Esophagus muscularis mucosa (tissue), 4 donors: ENCODE measurements around the gene PFKFB1. TPM values are rescaled to one million over a fixed set of nuclear protein-coding genes. Genes with fewer than 3 reads are reported as not detected.

Experiments used
- DNase-seq: peaks from one replicate; pipeline ENCODE4 v3.0.0-alpha.2; 2017; ENCODE audit errors: extremely low spot score
- H3K27ac ChIP-seq, 4 donors: fragments of 200-600 bp; sonication (generic); replicated peaks in 1 of 4; 1 replicate in 3 of 4; 2 replicates in 1 of 4; pipeline ENCODE4 v1.5.1; 2016 to 2019; ENCODE audit warnings: mild to moderate bottlenecking in 1 of 4
- H3K27me3 ChIP-seq, 4 donors: fragments of 200-600 bp; sonication (generic); one replicate each; pipeline versions ENCODE4 v1.5.1 to v1.6.0; 2016 to 2019
- H3K36me3 ChIP-seq, 4 donors: fragments of 200-600 bp; sonication (generic); one replicate each; pipeline ENCODE4 v1.5.1; 2016 to 2019
- H3K4me1 ChIP-seq, 4 donors: fragments of 200-600 bp; sonication (generic); one replicate each; pipeline ENCODE4 v1.5.1; 2016 to 2019
- H3K4me3 ChIP-seq, 4 donors: fragments of 200-600 bp; sonication (generic); 1 replicate in 2 of 4; 2 replicates in 2 of 4; pipeline ENCODE4 v1.5.1; 2016 to 2019; ENCODE audit warnings: mild to moderate bottlenecking in 4 of 4, moderate library complexity in 1 of 4
- H3K9me3 ChIP-seq, 4 donors: fragments of 200-600 bp; sonication (generic); 1 replicate in 3 of 4; 2 replicates in 1 of 4; pipeline ENCODE4 v1.5.1; 2016 to 2019
- EP300 ChIP-seq: sonication (generic); formaldehyde crosslinking; IDR thresholded peaks from one replicate; pipeline ENCODE4 v1.6.1; 2017; ENCODE audit warnings: antibody characterized with exemption
- POLR2A ChIP-seq: fragments of 450-650 bp; IDR thresholded peaks from one replicate; pipeline ENCODE4 v1.6.1; 2017; ENCODE audit warnings: antibody characterized with exemption, moderate library complexity, mild to moderate bottlenecking, low read depth
- POLR2AphosphoS5 ChIP-seq, 2 donors: sonication (generic); formaldehyde crosslinking; IDR thresholded peaks; one replicate each; pipeline ENCODE4 v1.6.1; 2017; ENCODE audit warnings: antibody characterized with exemption in 2 of 2
- WGBS: methylation state at CpG from one replicate; pipeline ENCODE4 v1.1.5; 2018; 5-methylcytosine and 5-hydroxymethylcytosine counted together
- intact Hi-C: fragments of 100-400 bp; cut with DNase I; formaldehyde crosslinking; loops from one replicate; pipeline ENCODE4 v1.15.1; 2023
- total RNA-seq, 4 donors: library from RNA; depleted of rRNA; stranded (reverse); fragments of >200 nt; gene quantifications; one replicate each; pipeline versions ENCODE4 v1.1.0 to v1.2.1, GENCODE V29; 2016
- TF ChIP-seq, protein P1 (sequence below), 3 experiments: fragments of 200-600 bp in 2 of 3; fragments of 450-650 bp in 1 of 3; sonication (generic) in 2 of 3; IDR thresholded peaks; one replicate each; pipeline ENCODE4 v1.5.1; 2017 to 2019; ENCODE audit warnings: antibody characterized with exemption in 3 of 3, mild to moderate bottlenecking in 2 of 3, moderate library complexity in 1 of 3

The PFKFB1 gene
- total RNA-seq, 4 donors from 2014 or later, result 0.33 TPM; not detected in 3

DNA sequence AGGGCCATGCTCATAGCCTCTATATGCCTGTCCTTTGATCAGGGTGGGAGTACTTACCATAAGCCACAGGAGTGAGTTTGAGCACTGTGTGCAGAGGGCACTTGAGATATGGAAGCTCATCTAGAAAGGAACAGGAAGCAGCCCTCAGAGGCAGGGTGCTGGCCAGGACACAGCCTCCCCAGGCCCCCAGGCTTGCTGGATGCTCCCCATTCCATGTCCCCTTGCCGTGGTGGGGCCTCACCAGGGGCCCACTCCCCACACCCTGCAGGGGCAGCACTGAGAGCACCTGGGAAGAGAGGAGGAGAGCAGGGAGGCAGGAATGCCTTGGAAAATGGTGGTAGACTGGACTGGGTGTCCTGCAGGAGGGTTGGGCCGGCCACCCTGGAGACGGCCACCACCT lies 59.1 kb downstream of the PFKFB1 start:
- DNase-seq, result no peak
- intact Hi-C loops, result no loop called here
- Histone ChIP-seq H3K27me3 (no peaks in the 10 kb centered on the region), H3K9me3 (no peaks in the 10 kb centered on the region), H3K4me1 (no peaks in the 10 kb centered on the region), H3K4me3 (no peak overlapping the region), H3K36me3 (peaks cover 0 to 11% (median under 1%) of the 10 kb centered on the region in 4 donors), H3K27ac (no peak overlapping the region)
- no CpG with 5 or more reads among the region's 3 CpGs for WGBS
- TF ChIP-seq POLR2A, result no peak
- TF ChIP-seq, protein P1, sequence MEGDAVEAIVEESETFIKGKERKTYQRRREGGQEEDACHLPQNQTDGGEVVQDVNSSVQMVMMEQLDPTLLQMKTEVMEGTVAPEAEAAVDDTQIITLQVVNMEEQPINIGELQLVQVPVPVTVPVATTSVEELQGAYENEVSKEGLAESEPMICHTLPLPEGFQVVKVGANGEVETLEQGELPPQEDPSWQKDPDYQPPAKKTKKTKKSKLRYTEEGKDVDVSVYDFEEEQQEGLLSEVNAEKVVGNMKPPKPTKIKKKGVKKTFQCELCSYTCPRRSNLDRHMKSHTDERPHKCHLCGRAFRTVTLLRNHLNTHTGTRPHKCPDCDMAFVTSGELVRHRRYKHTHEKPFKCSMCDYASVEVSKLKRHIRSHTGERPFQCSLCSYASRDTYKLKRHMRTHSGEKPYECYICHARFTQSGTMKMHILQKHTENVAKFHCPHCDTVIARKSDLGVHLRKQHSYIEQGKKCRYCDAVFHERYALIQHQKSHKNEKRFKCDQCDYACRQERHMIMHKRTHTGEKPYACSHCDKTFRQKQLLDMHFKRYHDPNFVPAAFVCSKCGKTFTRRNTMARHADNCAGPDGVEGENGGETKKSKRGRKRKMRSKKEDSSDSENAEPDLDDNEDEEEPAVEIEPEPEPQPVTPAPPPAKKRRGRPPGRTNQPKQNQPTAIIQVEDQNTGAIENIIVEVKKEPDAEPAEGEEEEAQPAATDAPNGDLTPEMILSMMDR (IDR thresholded peaks at IDR 0.05), result no peak
- TF ChIP-seq EP300, result no peak
- TF ChIP-seq POLR2AphosphoS5 (IDR thresholded peaks at IDR 0.05), result no peak

DNA sequence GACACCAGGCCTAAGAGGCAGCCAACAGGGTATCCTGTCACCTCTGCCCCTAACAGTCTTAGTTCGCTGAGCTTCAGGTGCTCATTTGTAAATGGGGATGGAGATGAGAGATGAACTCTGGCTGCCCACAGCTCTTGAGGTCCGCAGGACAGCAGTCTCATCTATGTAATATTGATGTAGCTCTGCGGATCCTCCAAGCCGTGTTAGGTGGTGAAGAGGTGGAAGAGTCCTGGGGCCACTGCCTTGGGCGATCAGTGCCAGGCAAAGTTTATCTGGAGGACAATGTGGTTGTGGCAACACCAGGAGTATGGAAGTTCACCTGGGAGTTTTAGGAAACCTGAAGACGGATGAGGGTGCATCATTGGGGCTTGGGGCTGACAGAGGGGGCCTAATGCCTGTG lies 59.9 kb downstream of the PFKFB1 start:
- no peak for DNase-seq
- Histone ChIP-seq H3K27me3 (no peaks in the 10 kb centered on the region), H3K27ac (no peak overlapping the region), H3K9me3 (no peaks in the 10 kb centered on the region), H3K4me3 (no peak overlapping the region), H3K36me3 (peaks cover 0 to 19% (median 5%) of the 10 kb centered on the region in 4 donors), H3K4me1 (no peaks in the 10 kb centered on the region)
- WGBS, result 77% methylated on average over 5 of the region's 6 CpGs
- TF ChIP-seq, protein P1 (IDR thresholded peaks at IDR 0.05), result no peak
- intact Hi-C loops, result no loop called here

DNA sequence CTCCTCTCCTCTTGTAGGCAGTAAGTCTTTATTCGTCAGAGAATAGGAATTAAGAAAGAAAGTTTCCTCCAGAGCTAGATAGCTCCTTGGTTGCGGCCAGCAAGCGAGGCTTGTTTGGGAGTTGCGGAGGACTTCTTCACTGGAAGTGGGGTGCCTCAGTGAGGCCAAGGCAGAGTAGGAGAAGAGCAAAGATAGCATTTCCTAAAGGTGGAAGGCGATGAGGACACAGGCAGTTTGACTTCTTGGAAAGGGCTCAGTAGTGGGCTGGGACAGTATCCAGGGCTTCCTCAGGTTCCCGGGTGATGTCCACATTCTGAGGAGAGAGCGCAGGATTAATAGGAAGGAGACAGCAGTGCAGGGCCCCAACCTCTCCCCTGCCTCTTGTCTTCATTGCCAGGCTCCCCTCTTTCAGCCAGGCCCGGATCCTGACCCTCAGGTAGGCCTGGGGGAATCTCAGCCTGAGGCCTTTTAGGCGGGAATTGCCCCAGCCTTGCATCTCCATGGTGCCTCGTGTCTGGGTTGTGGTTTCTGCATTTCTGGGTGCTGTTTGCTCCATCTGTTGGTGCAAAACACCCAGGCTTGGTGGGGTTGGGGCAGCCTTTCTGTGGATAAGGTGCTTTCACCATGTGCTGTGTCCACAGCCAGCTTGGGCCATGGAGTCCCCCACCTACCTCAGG lies 60.7 kb downstream of the PFKFB1 start:
- no peak for TF ChIP-seq POLR2AphosphoS5 (IDR thresholded peaks at IDR 0.05)
- TF ChIP-seq, protein P1 (IDR thresholded peaks at IDR 0.05), result no peak
- TF ChIP-seq EP300, result no peak
- no peak for TF ChIP-seq POLR2A
- no peaks in the 10 kb centered on the region for H3K27me3 ChIP-seq
- intact Hi-C loops, result no loop called here
- DNase-seq, result no peak
- H3K27ac ChIP-seq, result no peak overlapping the region
- 73% methylated on average over 10 of the region's 10 CpGs for WGBS
- H3K4me1 ChIP-seq, result no peaks in the 10 kb centered on the region
- H3K4me3 ChIP-seq, result no peak overlapping the region
- peaks cover 0 to 27% (median 9%) of the 10 kb centered on the region in 4 donors for H3K36me3 ChIP-seq
- no peaks in the 10 kb centered on the region for H3K9me3 ChIP-seq

DNA sequence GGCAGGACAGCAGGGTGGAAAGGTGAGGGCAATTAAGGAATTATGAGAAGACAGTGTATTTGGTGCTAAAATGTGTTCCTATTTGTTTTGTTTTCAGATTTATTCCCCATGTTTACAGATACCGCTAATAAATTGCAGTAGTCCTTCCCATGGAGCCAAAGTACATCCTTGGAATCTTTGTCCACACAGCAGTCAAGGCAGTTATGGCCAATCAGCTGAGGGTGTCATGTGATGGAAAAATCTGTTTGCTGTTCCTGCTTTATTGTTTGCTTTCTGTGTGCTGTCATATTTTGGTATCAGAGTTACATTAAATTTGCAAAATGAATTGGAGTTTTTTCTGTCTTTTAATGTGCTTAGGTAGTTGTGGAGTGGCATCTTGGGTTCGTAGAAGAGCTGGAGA lies 62.9 kb downstream of the PFKFB1 start:
- no peaks in the 10 kb centered on the region for H3K4me1 ChIP-seq
- no peak overlapping the region for H3K4me3 ChIP-seq
- H3K36me3 ChIP-seq, result peaks cover 0 to 39% (median 15%) of the 10 kb centered on the region in 4 donors
- no peaks in the 10 kb centered on the region for H3K9me3 ChIP-seq
- intact Hi-C loops, result no loop called here
- WGBS, result 64% methylated on average over 2 of the region's 2 CpGs
- no peaks in the 10 kb centered on the region for H3K27me3 ChIP-seq
- no peak for DNase-seq
- H3K27ac ChIP-seq, result no peak overlapping the region
- TF ChIP-seq POLR2AphosphoS5 (IDR thresholded peaks at IDR 0.05), result no peak
- no peak for TF ChIP-seq POLR2A
- TF ChIP-seq, protein P1 (IDR thresholded peaks at IDR 0.05), result no peak
- TF ChIP-seq EP300, result no peak
